ENCODE data around the gene NFAT5.
"Not testable (repeated sequence)": the region's sequence is repeated elsewhere in the genome, so short reads cannot be mapped to it uniquely, and the experiment has no call there.

Gene NFAT5

GRCh38 chr16:69553332-69553731, 12.4 kb upstream of the NFAT5 start:
- no peak for DNase-seq (ENCODE audit: low read depth)

- DNase-seq (ENCODE audit: low read depth), result no peak
Measured at GRCh38 chr16:69554495-69554894, 11.3 kb upstream of the NFAT5 start.

- DNase-seq (ENCODE audit: low read depth), result no peak
Measured at GRCh38 chr16:69555437-69555836, 10.3 kb upstream of the NFAT5 start.

- no peak for DNase-seq (ENCODE audit: low read depth)
Measured at GRCh38 chr16:69555867-69556266, 9.9 kb upstream of the NFAT5 start.

- DNase-seq (ENCODE audit: low read depth), result no peak
Measured at GRCh38 chr16:69559164-69559563, 6.6 kb upstream of the NFAT5 start.

- not testable (repeated sequence) for DNase-seq (ENCODE audit: low read depth)
Measured at GRCh38 chr16:69561367-69561766, 4.4 kb upstream of the NFAT5 start.

- DNase-seq (ENCODE audit: low read depth), result no peak
Measured at GRCh38 chr16:69561901-69562300, 3.9 kb upstream of the NFAT5 start.

GRCh38 chr16:69562813-69563212, 3.0 kb upstream of the NFAT5 start:
- DNase-seq (ENCODE audit: low read depth), result no peak

GRCh38 chr16:69563605-69564580, 1.9 kb upstream of the NFAT5 start:
- DNase-seq (ENCODE audit: low read depth), result peak; percentile 42

GRCh38 chr16:69564845-69565670, 708 bp upstream of the NFAT5 start:
- DNase-seq (ENCODE audit: low read depth), result no peak

- no peak for DNase-seq (ENCODE audit: low read depth)
Measured at GRCh38 chr16:69566240-69566980, 644 bp downstream of the NFAT5 start.

- DNase-seq (ENCODE audit: low read depth), result no peak
Measured at GRCh38 chr16:69566981-69567680, 1.4 kb downstream of the NFAT5 start.

GRCh38 chr16:69568676-69569075, 2.9 kb downstream of the NFAT5 start:
- no peak for DNase-seq (ENCODE audit: low read depth)

GRCh38 chr16:69578771-69579170, 13.0 kb downstream of the NFAT5 start:
- DNase-seq (ENCODE audit: low read depth), result not testable (repeated sequence)

- no peak for DNase-seq (ENCODE audit: low read depth)
Measured at GRCh38 chr16:69579783-69580481, 14.2 kb downstream of the NFAT5 start.

- DNase-seq (ENCODE audit: low read depth), result no peak
Measured at GRCh38 chr16:69581297-69581696, 15.5 kb downstream of the NFAT5 start.

- not testable (repeated sequence) for DNase-seq (ENCODE audit: low read depth)
Measured at GRCh38 chr16:69584493-69584892, 18.7 kb downstream of the NFAT5 start.

- DNase-seq (ENCODE audit: low read depth), result no peak
Measured at GRCh38 chr16:69589434-69590269, 23.9 kb downstream of the NFAT5 start.

- DNase-seq (ENCODE audit: low read depth), result no peak
Measured at GRCh38 chr16:69590590-69590989, 24.8 kb downstream of the NFAT5 start.

GRCh38 chr16:69593751-69594255, 28.0 kb downstream of the NFAT5 start:
- DNase-seq (ENCODE audit: low read depth), result no peak
